Large intestine (tissue), 3 donors: Measurements from ENCODE around the gene SLC17A8. TPM values are rescaled to one million over a fixed set of nuclear protein-coding genes. Genes with fewer than 3 reads are reported as not detected.
A peak's percentile ranks its signal among the peaks of the same experiment; 100 is the strongest.

Experiments
- DNase-seq, 2 donors: peaks; one replicate each; pipeline versions ENCODE4 v3.0.0 to v3.0.0-alpha.2; 2013
- H3K27ac ChIP-seq: one replicate; pipeline ENCODE4 v1.5.1; 2013; ENCODE audit warnings: low read length
- H3K27me3 ChIP-seq: 2 replicates; pipeline ENCODE4 v1.6.1; 2013; ENCODE audit warnings: low read length; ENCODE audit not compliant: control insufficient read depth, insufficient read depth
- H3K36me3 ChIP-seq: 2 replicates; pipeline ENCODE4 v1.6.1; 2013; ENCODE audit warnings: low read length; ENCODE audit not compliant: control insufficient read depth, insufficient read depth
- H3K4me1 ChIP-seq: one replicate; pipeline ENCODE4 v1.6.1; 2013; ENCODE audit warnings: low read length; ENCODE audit not compliant: control insufficient read depth, insufficient read depth
- H3K4me3 ChIP-seq: one replicate; pipeline ENCODE4 v1.5.1; 2013; ENCODE audit warnings: low read length
- H3K9me3 ChIP-seq: one replicate; pipeline ENCODE4 v1.6.1; 2013; ENCODE audit warnings: mild to moderate bottlenecking, low read depth, low read length, moderate library complexity; ENCODE audit not compliant: control insufficient read depth
- WGBS: methylation state at CpG from one replicate; pipeline ENCODE4 v1.1.5; 2013; ENCODE audit warnings: low lambda C conversion rate; ENCODE audit not compliant: insufficient coverage; 5-methylcytosine and 5-hydroxymethylcytosine counted together
- polyA plus RNA-seq: library from polyadenylated mRNA; unstranded; fragments of 120-200 nt; gene quantifications from one replicate; pipeline ENCODE4 v1.2.1, GENCODE V29; 2013

SLC17A8 gene
- polyA plus RNA-seq, 1 donor: 1.5 TPM

DNA sequence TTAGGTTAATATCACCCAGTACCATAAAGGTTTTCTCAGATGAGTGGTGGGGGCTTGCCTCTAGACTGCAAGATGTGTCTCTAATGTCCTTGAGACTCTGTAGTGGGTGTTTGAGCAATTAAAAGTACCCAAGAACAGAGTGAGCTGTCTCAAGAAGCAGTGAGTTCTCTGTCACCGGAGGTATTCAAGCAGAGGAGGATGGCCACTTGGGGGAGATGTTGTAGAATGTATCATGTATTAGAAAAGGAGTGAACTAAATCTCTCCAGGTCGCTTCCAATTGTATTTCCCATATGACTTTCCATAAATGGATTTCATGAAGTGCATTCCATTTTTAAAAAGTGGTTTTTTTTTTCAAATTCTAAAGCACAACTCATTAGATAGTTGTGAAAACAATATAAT is 35.0 kb downstream of the SLC17A8 start:
- Histone ChIP-seq H3K4me1 (no peaks in the 10 kb centered on the region), H3K9me3 (no peaks in the 10 kb centered on the region), H3K27me3 (no peaks in the 10 kb centered on the region), H3K4me3 (no peak overlapping the region), H3K36me3 (no peaks in the 10 kb centered on the region), H3K27ac (no peak overlapping the region)
- peak; percentile 40 to 62 for DNase-seq
- no CpG with 5 or more reads among the region's 2 CpGs for WGBS

DNA sequence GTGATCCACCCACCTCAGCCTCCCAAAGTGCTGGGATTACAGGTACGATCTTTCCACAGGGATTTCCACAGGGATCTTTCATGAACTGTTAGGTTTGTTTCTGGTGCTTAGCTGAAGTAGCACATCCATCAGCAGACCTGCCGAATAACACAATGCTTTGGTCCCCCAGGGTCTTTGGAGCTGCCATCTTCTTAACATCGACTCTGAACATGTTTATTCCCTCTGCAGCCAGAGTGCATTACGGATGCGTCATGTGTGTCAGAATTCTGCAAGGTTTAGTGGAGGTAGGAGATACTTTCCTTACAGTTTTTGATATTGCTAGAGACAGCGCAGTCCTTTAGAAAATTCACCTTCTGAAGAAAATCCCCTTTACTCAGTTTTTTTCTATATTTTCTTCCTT is 36.3 kb downstream of the SLC17A8 start:
- Histone ChIP-seq H3K36me3 (no peaks in the 10 kb centered on the region), H3K27me3 (no peaks in the 10 kb centered on the region), H3K4me1 (peaks cover 7% of the 10 kb centered on the region), H3K9me3 (no peaks in the 10 kb centered on the region), H3K4me3 (no peak overlapping the region), H3K27ac (no peak overlapping the region)
- no peak for DNase-seq
- 100% methylated on average over 1 of the region's 6 CpGs for WGBS

DNA sequence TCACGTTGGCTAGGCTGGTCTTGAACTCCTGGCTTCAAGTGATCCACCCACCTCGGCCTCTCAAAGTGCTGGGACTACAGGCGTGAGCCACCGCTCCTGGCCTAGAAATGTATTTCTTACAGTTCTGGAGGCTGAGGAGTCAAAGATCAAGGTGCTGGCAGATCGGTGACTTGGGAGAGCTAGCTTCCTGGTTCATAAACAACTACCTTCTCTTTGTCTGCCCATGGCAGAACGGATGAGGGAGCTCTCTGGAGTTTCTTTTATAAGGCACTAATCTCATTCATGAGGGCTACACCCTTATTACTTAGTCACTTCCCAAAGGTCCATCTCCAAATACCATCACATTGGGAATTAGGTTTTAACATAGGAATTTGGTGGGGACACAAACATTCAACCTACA is 38.9 kb downstream of the SLC17A8 start:
- Histone ChIP-seq H3K9me3 (no peaks in the 10 kb centered on the region), H3K27me3 (no peaks in the 10 kb centered on the region), H3K4me3 (no peak overlapping the region), H3K27ac (peak overlapping the region; percentile 34), H3K4me1 (peaks cover 25% of the 10 kb centered on the region), H3K36me3 (no peaks in the 10 kb centered on the region)
- peak; percentile 48 to 62 for DNase-seq
- WGBS: 40% methylated on average over 1 of the region's 6 CpGs

DNA sequence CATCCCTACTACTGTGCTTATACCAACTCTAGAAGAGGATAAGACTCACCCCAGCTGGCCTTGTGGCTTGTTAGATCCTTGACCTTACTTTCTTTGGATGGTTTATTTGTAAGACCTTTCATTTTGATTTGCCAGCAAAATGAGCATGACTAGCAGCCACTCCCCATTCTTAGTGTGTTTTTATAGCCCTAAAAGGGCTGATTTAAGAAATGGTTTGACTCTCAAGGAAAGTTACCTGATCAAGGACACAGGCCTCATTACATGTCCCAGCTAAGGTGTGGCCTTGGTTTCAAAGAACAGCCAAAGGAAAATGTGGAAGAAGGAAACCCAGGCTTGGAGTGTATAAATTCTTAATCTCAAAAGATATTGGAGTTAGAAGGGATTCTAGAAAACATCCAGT is 41.4 kb downstream of the SLC17A8 start:
- Histone ChIP-seq H3K27me3 (no peaks in the 10 kb centered on the region), H3K27ac (peak overlapping the region; percentile 57), H3K4me3 (no peak overlapping the region), H3K36me3 (no peaks in the 10 kb centered on the region), H3K4me1 (peaks cover 34% of the 10 kb centered on the region), H3K9me3 (no peaks in the 10 kb centered on the region)
- peak; percentile 63 to 84 for DNase-seq

DNA sequence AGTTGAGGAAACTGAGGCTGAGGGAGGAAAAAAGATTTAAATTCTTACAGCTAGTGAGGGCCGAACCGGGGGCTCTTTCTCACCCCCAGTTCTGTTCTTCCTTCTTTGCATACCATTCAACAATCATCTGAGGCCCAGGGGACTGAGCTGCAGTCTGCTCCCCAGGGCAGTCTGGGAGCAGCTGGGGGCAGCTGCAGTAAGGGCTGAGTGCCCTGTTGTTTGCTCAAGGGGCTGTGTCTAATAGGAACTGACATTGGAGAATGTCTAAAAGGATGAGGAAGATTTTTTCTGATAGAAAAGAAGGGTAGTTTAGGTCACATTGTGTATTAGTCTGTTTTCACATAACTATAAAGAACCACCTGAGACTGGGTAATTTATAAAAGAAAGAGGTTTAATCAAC is 42.2 kb downstream of the SLC17A8 start:
- Histone ChIP-seq H3K27me3 (no peaks in the 10 kb centered on the region), H3K36me3 (no peaks in the 10 kb centered on the region), H3K4me3 (no peak overlapping the region), H3K9me3 (no peaks in the 10 kb centered on the region), H3K4me1 (peaks cover 35% of the 10 kb centered on the region), H3K27ac (peak overlapping the region; percentile 57)
- peak in 1 of 2 donors; percentile 49 for DNase-seq
- WGBS: no CpG with 5 or more reads among the region's 2 CpGs

DNA sequence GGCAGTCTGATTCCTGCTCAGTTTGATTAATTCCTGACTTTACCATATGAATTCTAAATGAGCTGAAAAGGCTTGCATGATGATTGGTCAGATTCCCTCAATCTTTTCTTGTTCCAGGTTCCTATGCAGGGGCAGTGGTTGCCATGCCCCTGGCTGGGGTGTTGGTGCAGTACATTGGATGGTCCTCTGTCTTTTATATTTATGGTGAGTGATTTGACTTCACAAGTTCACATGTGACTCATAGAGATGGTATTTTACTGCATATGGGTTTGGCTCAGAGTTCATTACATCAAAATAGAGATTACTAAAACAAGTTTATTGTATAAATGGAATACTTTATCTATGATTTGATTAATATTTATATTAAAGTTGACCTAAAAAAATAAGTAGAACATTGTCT is 44.8 kb downstream of the SLC17A8 start:
- H3K4me1 ChIP-seq: peaks cover 35% of the 10 kb centered on the region
- H3K36me3 ChIP-seq: no peaks in the 10 kb centered on the region
- peak overlapping the region; percentile 21 for H3K27ac ChIP-seq
- H3K27me3 ChIP-seq: no peaks in the 10 kb centered on the region
- H3K9me3 ChIP-seq: no peaks in the 10 kb centered on the region
- peak; percentile 55 to 80 for DNase-seq
- no peak overlapping the region for H3K4me3 ChIP-seq

DNA sequence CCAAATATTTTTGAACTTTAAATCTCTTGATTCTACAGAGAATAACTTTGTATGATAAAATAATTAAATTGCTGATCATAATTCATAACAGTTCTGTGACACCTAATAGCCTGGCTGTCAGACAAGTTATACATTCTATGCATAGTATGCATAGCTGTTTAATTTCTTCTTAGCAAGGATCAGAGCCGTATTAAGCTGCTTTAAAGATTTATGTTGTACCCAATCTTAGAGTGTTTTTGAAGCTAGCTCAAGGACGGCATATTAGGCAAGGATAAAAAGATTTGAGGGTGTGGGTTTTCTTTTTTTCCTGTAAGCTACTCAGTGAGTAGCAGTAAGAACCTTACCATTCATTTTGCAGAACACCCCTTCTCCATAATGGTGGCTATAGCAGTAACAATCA is 45.9 kb downstream of the SLC17A8 start:
- H3K4me3 ChIP-seq: no peak overlapping the region
- no peak for DNase-seq
- H3K9me3 ChIP-seq: no peaks in the 10 kb centered on the region
- 83% methylated on average over 1 of the region's 2 CpGs for WGBS
- no peaks in the 10 kb centered on the region for H3K27me3 ChIP-seq
- peaks cover 30% of the 10 kb centered on the region for H3K4me1 ChIP-seq
- H3K27ac ChIP-seq: no peak overlapping the region
- H3K36me3 ChIP-seq: no peaks in the 10 kb centered on the region

DNA sequence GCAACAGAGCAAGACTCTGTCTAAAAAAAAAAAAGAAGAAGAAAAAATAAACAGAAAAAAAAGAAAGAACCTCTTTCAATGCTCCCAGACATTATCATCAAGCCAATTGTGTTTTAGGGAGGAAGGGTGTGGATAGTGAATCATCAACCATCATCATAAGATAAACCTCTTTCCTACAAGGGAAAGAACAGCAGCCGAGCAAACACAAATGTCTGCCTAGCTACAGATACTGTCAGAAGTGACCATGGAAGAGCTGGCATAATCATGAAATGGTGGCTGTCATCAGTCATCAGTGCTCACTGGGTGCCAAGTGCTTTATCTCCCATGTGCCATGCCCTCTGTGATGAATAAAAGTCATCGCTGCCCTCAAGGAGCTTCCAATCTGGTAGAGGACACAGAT is 46.6 kb downstream of the SLC17A8 start:
- peak in 1 of 2 donors; percentile 67 for DNase-seq
- 17% methylated on average over 1 of the region's 2 CpGs for WGBS
- H3K27ac ChIP-seq: no peak overlapping the region

DNA sequence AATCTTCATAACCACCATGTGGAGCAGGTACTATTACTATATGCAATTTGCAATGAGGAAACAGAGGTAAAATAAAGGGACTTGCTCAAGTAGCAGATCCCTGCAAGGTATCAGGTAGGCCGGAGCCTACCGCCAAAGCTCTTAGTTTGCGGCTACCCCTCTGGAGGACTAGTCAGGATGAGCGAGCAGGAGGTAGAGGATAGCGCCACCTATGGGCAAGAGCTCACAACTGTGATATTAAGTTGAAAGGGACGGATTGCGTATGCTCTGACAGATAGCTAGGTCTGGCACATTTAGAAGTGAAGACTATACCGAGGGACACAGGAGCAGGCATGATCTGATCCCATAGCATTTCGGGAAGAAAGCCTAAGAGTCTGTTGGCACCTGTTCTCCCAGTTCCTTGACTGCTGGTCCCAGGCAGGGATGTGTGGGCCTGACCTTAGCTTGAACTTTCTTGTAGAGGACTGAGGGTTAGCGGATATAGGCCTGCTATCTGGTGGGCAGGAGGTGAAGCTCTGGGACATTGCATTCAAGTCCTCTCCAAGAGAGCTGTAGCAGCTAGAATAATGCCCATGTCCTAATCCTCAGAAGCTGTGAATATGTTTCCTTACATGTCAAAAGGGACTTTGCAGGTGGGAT is 48.0 kb downstream of the SLC17A8 start:
- no peaks in the 10 kb centered on the region for H3K36me3 ChIP-seq
- WGBS: no CpG with 5 or more reads among the region's 10 CpGs
- DNase-seq: peak in 1 of 2 donors; percentile 18
- H3K4me3 ChIP-seq: no peak overlapping the region
- no peak overlapping the region for H3K27ac ChIP-seq
- H3K9me3 ChIP-seq: no peaks in the 10 kb centered on the region
- H3K27me3 ChIP-seq: no peaks in the 10 kb centered on the region
- peaks cover 14% of the 10 kb centered on the region for H3K4me1 ChIP-seq

More for the DNA sequence above, 46.6 kb downstream of the SLC17A8 start:
- peaks cover 28% of the 10 kb centered on the region for H3K4me1 ChIP-seq
- no peaks in the 10 kb centered on the region for H3K9me3 ChIP-seq
- H3K4me3 ChIP-seq: no peak overlapping the region
- H3K36me3 ChIP-seq: no peaks in the 10 kb centered on the region
- H3K27me3 ChIP-seq: no peaks in the 10 kb centered on the region

DNA sequence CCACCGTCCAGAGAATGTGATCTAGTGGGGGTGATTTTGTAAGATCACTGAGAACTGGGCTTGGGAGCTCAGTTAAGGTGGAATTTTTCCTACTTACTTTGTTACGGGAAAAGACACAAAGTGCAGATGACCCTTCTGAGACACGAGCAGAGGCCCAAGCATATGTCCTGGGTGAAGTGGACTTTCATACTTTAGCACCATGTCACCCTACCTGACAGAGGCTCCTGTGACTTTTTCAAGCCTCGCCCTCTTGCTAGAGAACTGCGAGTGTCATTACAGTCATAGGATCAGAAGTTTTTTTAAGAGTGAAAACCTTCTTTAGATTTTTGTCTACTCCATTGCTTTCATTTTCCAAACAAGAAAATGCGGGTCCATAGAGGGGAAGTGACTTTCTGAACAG is 56.1 kb downstream of the SLC17A8 start:
- WGBS: 80% methylated on average over 1 of the region's 6 CpGs
- Histone ChIP-seq H3K36me3 (no peaks in the 10 kb centered on the region), H3K27ac (peak overlapping the region; percentile 86), H3K27me3 (no peaks in the 10 kb centered on the region), H3K4me1 (peaks cover 21% of the 10 kb centered on the region), H3K9me3 (no peaks in the 10 kb centered on the region), H3K4me3 (peak overlapping the region; percentile 2)
- peak; percentile 86 to 92 for DNase-seq

DNA sequence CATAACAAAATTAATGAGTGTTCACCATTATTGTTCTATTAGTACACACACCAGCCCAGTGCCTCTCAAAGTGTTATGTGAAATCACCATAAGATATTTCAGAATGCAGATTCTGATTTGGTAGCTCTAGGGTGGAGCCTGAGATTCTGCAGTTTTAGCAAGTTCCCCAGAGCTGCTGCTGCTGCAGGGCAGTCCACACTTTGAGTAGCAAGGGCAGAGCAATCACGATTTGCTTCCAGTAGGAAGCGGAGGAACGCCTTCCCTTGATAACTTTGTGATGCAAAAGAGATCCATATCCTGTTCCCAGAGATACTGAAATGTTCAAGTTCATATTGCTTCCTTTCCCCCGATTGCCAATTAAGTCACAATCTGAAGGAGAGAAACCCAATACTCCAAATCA is 57.9 kb downstream of the SLC17A8 start:
- H3K4me3 ChIP-seq: no peak overlapping the region
- H3K27ac ChIP-seq: no peak overlapping the region
- no peaks in the 10 kb centered on the region for H3K9me3 ChIP-seq
- WGBS: no CpG with 5 or more reads among the region's 4 CpGs
- H3K4me1 ChIP-seq: peaks cover 21% of the 10 kb centered on the region
- H3K27me3 ChIP-seq: no peaks in the 10 kb centered on the region
- no peak for DNase-seq
- no peaks in the 10 kb centered on the region for H3K36me3 ChIP-seq
